ENCODE results near the gene CNPY1. TPM values are rescaled to one million over a fixed set of nuclear protein-coding genes. Genes with fewer than 3 reads are reported as not detected.

The CNPY1 gene
- total RNA-seq, 5 donors from 2014 or later (not counting 1 experiment from before 2014, with no cell fraction given): not detected

- no peak overlapping the region for H3K4me3 Mint-ChIP-seq
- no peaks in the 10 kb centered on the region for H3K4me1 Mint-ChIP-seq
- no peaks in the 10 kb centered on the region for H3K9me3 ChIP-seq
- no peaks in the 10 kb centered on the region for H3K4me1 ChIP-seq (ENCODE audit: control insufficient read depth in 1 of 2, extremely low read depth in 1 of 2, insufficient read depth in 2 of 2, low read length in 2 of 2)
- H3K36me3 ChIP-seq (ENCODE audit: control insufficient read depth in 2 of 2, extremely low read depth in 1 of 2, insufficient read depth in 1 of 2, low read length in 1 of 2): no peaks in the 10 kb centered on the region
- H3K9me3 Mint-ChIP-seq: no peaks in the 10 kb centered on the region
- H3K36me3 Mint-ChIP-seq: no peaks in the 10 kb centered on the region
- H3K27me3 ChIP-seq (replicated peaks in 1 of 2; ENCODE audit: control insufficient read depth in 2 of 2, extremely low read depth in 1 of 2, insufficient read depth in 2 of 2, low read length in 1 of 2): peaks cover 0 to 51% of the 10 kb centered on the region in 2 experiments
- 43% methylated on average over 13 of the region's 17 CpGs for WGBS (ENCODE audit: insufficient coverage)
- no peak for ATAC-seq (replicated peaks in 1 of 4)
- H3K4me3 ChIP-seq (ENCODE audit: control insufficient read depth in 1 of 2, extremely low read depth in 1 of 2, low read length in 1 of 2): no peak overlapping the region
- DNase-seq: no peak
- ChIA-PET POLR2A (no interaction called here), CTCF (no interaction called here)
- no peak overlapping the region for H3K27ac ChIP-seq (ENCODE audit: low read length)
- H3K27me3 Mint-ChIP-seq: peaks cover 34 to 48% of the 10 kb centered on the region in 2 donors
- no peak overlapping the region for H3K27ac Mint-ChIP-seq
Observed at GRCh38 chr7:155584763-155585531, 38.6 kb upstream of the CNPY1 start.

GRCh38 chr7:155584261-155584660 lies 37.9 kb upstream of the CNPY1 start:
- no peaks in the 10 kb centered on the region for H3K36me3 Mint-ChIP-seq
- Histone ChIP-seq H3K9me3 (no peaks in the 10 kb centered on the region), H3K27me3 (replicated peaks in 1 of 2; ENCODE audit: control insufficient read depth in 2 of 2, extremely low read depth in 1 of 2, insufficient read depth in 2 of 2, low read length in 1 of 2) (peaks cover 0 to 46% of the 10 kb centered on the region in 2 experiments), H3K4me1 (ENCODE audit: control insufficient read depth in 1 of 2, extremely low read depth in 1 of 2, insufficient read depth in 2 of 2, low read length in 2 of 2) (no peaks in the 10 kb centered on the region), H3K36me3 (ENCODE audit: control insufficient read depth in 2 of 2, extremely low read depth in 1 of 2, insufficient read depth in 1 of 2, low read length in 1 of 2) (no peaks in the 10 kb centered on the region), H3K27ac (ENCODE audit: low read length) (no peak overlapping the region), H3K4me3 (ENCODE audit: control insufficient read depth in 1 of 2, extremely low read depth in 1 of 2, low read length in 1 of 2) (no peak overlapping the region)
- CTCF ChIA-PET: no interaction called here
- H3K4me3 Mint-ChIP-seq: no peak overlapping the region
- 83% methylated on average over 6 of the region's 7 CpGs for WGBS (ENCODE audit: insufficient coverage)
- H3K4me1 Mint-ChIP-seq: no peaks in the 10 kb centered on the region
- no peak for ATAC-seq (replicated peaks in 1 of 4)
- POLR2A ChIA-PET: no interaction called here
- H3K27me3 Mint-ChIP-seq: peaks cover 34 to 47% of the 10 kb centered on the region in 2 donors
- no peak for DNase-seq
- H3K27ac Mint-ChIP-seq: no peak overlapping the region
- H3K9me3 Mint-ChIP-seq: no peaks in the 10 kb centered on the region

- no peaks in the 10 kb centered on the region for H3K4me1 Mint-ChIP-seq
- Histone ChIP-seq H3K4me1 (ENCODE audit: control insufficient read depth in 1 of 2, extremely low read depth in 1 of 2, insufficient read depth in 2 of 2, low read length in 2 of 2) (no peaks in the 10 kb centered on the region), H3K9me3 (no peaks in the 10 kb centered on the region), H3K27ac (ENCODE audit: low read length) (no peak overlapping the region), H3K36me3 (ENCODE audit: control insufficient read depth in 2 of 2, extremely low read depth in 1 of 2, insufficient read depth in 1 of 2, low read length in 1 of 2) (no peaks in the 10 kb centered on the region), H3K27me3 (replicated peaks in 1 of 2; ENCODE audit: control insufficient read depth in 2 of 2, extremely low read depth in 1 of 2, insufficient read depth in 2 of 2, low read length in 1 of 2) (peaks cover 0 to 40% of the 10 kb centered on the region in 2 experiments), H3K4me3 (ENCODE audit: control insufficient read depth in 1 of 2, extremely low read depth in 1 of 2, low read length in 1 of 2) (no peak overlapping the region)
- H3K36me3 Mint-ChIP-seq: no peaks in the 10 kb centered on the region
- no peak overlapping the region for H3K4me3 Mint-ChIP-seq
- CTCF ChIA-PET: no interaction called here
- 50% methylated on average over 1 of the region's 3 CpGs for WGBS (ENCODE audit: insufficient coverage)
- POLR2A ChIA-PET: interaction anchor here in 1 of 2 donors (0.6 kb wide), 1 partner anchor 45 kb away, joined by 3 read pairs; no protein-coding TSS in a partner anchor
- no peaks in the 10 kb centered on the region for H3K9me3 Mint-ChIP-seq
- ATAC-seq (replicated peaks in 1 of 4) (no peak), DNase-seq (no peak)
- peaks cover 32 to 42% of the 10 kb centered on the region in 2 donors for H3K27me3 Mint-ChIP-seq
- no peak overlapping the region for H3K27ac Mint-ChIP-seq
Observed at GRCh38 chr7:155583636-155584035, 37.3 kb upstream of the CNPY1 start.

GRCh38 chr7:155581954-155582353 lies 35.6 kb upstream of the CNPY1 start:
- ATAC-seq (replicated peaks in 1 of 4): no peak
- H3K27ac Mint-ChIP-seq: no peak overlapping the region
- Histone ChIP-seq H3K4me3 (ENCODE audit: control insufficient read depth in 1 of 2, extremely low read depth in 1 of 2, low read length in 1 of 2) (no peak overlapping the region), H3K36me3 (ENCODE audit: control insufficient read depth in 2 of 2, extremely low read depth in 1 of 2, insufficient read depth in 1 of 2, low read length in 1 of 2) (no peaks in the 10 kb centered on the region), H3K27me3 (replicated peaks in 1 of 2; ENCODE audit: control insufficient read depth in 2 of 2, extremely low read depth in 1 of 2, insufficient read depth in 2 of 2, low read length in 1 of 2) (peaks cover 0 to 36% of the 10 kb centered on the region in 2 experiments), H3K9me3 (no peaks in the 10 kb centered on the region), H3K4me1 (ENCODE audit: control insufficient read depth in 1 of 2, extremely low read depth in 1 of 2, insufficient read depth in 2 of 2, low read length in 2 of 2) (no peaks in the 10 kb centered on the region), H3K27ac (ENCODE audit: low read length) (no peak overlapping the region)
- no peaks in the 10 kb centered on the region for H3K36me3 Mint-ChIP-seq
- H3K4me1 Mint-ChIP-seq: no peaks in the 10 kb centered on the region
- CTCF ChIA-PET: no interaction called here
- 78% methylated on average over 7 of the region's 9 CpGs for WGBS (ENCODE audit: insufficient coverage)
- H3K4me3 Mint-ChIP-seq: no peak overlapping the region
- H3K27me3 Mint-ChIP-seq: peaks cover 23 to 27% of the 10 kb centered on the region in 2 donors
- POLR2A ChIA-PET: no interaction called here
- no peaks in the 10 kb centered on the region for H3K9me3 Mint-ChIP-seq
- no peak for DNase-seq

GRCh38 chr7:155581107-155581830 lies 34.9 kb upstream of the CNPY1 start:
- DNase-seq: no peak
- Histone ChIP-seq H3K27me3 (replicated peaks in 1 of 2; ENCODE audit: control insufficient read depth in 2 of 2, extremely low read depth in 1 of 2, insufficient read depth in 2 of 2, low read length in 1 of 2) (peaks cover 0 to 35% of the 10 kb centered on the region in 2 experiments), H3K4me1 (ENCODE audit: control insufficient read depth in 1 of 2, extremely low read depth in 1 of 2, insufficient read depth in 2 of 2, low read length in 2 of 2) (no peaks in the 10 kb centered on the region), H3K4me3 (ENCODE audit: control insufficient read depth in 1 of 2, extremely low read depth in 1 of 2, low read length in 1 of 2) (no peak overlapping the region), H3K9me3 (no peaks in the 10 kb centered on the region), H3K36me3 (ENCODE audit: control insufficient read depth in 2 of 2, extremely low read depth in 1 of 2, insufficient read depth in 1 of 2, low read length in 1 of 2) (no peaks in the 10 kb centered on the region), H3K27ac (ENCODE audit: low read length) (no peak overlapping the region)
- no peaks in the 10 kb centered on the region for H3K9me3 Mint-ChIP-seq
- H3K36me3 Mint-ChIP-seq: no peaks in the 10 kb centered on the region
- WGBS (ENCODE audit: insufficient coverage): 72% methylated on average over 8 of the region's 11 CpGs
- no peak overlapping the region for H3K4me3 Mint-ChIP-seq
- no peaks in the 10 kb centered on the region for H3K4me1 Mint-ChIP-seq
- ChIA-PET CTCF (no interaction called here), POLR2A (no interaction called here)
- ATAC-seq (replicated peaks in 1 of 4): no peak
- H3K27me3 Mint-ChIP-seq: peaks cover 19 to 23% of the 10 kb centered on the region in 2 donors
- no peak overlapping the region for H3K27ac Mint-ChIP-seq

GRCh38 chr7:155580367-155580766 lies 34.0 kb upstream of the CNPY1 start:
- no CpG with 5 or more reads among the region's 3 CpGs for WGBS (ENCODE audit: insufficient coverage)
- Mint-ChIP-seq H3K9me3 (no peaks in the 10 kb centered on the region), H3K27ac (no peak overlapping the region), H3K36me3 (no peaks in the 10 kb centered on the region), H3K27me3 (peaks cover 13 to 15% of the 10 kb centered on the region in 2 donors), H3K4me3 (no peak overlapping the region), H3K4me1 (no peaks in the 10 kb centered on the region)
- CTCF ChIA-PET: no interaction called here
- ATAC-seq (replicated peaks in 1 of 4) (no peak), DNase-seq (no peak)
- POLR2A ChIA-PET: no interaction called here
- Histone ChIP-seq H3K36me3 (ENCODE audit: control insufficient read depth in 2 of 2, extremely low read depth in 1 of 2, insufficient read depth in 1 of 2, low read length in 1 of 2) (no peaks in the 10 kb centered on the region), H3K27ac (ENCODE audit: low read length) (no peak overlapping the region), H3K27me3 (replicated peaks in 1 of 2; ENCODE audit: control insufficient read depth in 2 of 2, extremely low read depth in 1 of 2, insufficient read depth in 2 of 2, low read length in 1 of 2) (peaks cover 0 to 34% of the 10 kb centered on the region in 2 experiments), H3K4me3 (ENCODE audit: control insufficient read depth in 1 of 2, extremely low read depth in 1 of 2, low read length in 1 of 2) (no peak overlapping the region), H3K4me1 (ENCODE audit: control insufficient read depth in 1 of 2, extremely low read depth in 1 of 2, insufficient read depth in 2 of 2, low read length in 2 of 2) (no peaks in the 10 kb centered on the region), H3K9me3 (no peaks in the 10 kb centered on the region)
